Measurements from ENCODE around the gene NCSTN. TPM values are rescaled to one million over a fixed set of nuclear protein-coding genes. Genes with fewer than 3 reads are reported as not detected.

NCSTN gene
- total RNA-seq, 3 donors from 2014 or later: 52.0 to 61.7 (median 60.5) TPM

Other genes with a start within 250 kb of the NCSTN start
- gene IGSF8, start 244.8 kb upstream of the NCSTN start, total RNA-seq: 10 to 100 TPM; 30.5 to 45.7 (median 43.1) TPM
- gene ATP1A2, start 227.6 kb upstream of the NCSTN start, total RNA-seq: not detected
- not detected for gene ATP1A4, start 191.8 kb upstream of the NCSTN start, total RNA-seq
- not detected for gene CASQ1, start 152.8 kb upstream of the NCSTN start, total RNA-seq
- gene PEA15, start 138.0 kb upstream of the NCSTN start, total RNA-seq: 10 to 100 TPM; 83.2 to 99.6 (median 83.7) TPM
- 10 to 100 TPM; 64.4 to 68.4 (median 65.0) TPM for gene DCAF8, start 80.8 kb upstream of the NCSTN start, total RNA-seq
- gene PEX19, start 58.2 kb upstream of the NCSTN start, total RNA-seq: 10 to 100 TPM; 55.1 to 64.3 (median 57.9) TPM
- 100 to 1,000 TPM; 116 to 144 (median 121) TPM for gene COPA, start 133 bp upstream of the NCSTN start, total RNA-seq
- under 1 TPM; 0.30 to 0.45 (median 0.33) TPM for gene NHLH1, start 23.7 kb downstream of the NCSTN start, total RNA-seq
- under 1 TPM; 0.08 TPM for gene VANGL2, start 57.2 kb downstream of the NCSTN start, total RNA-seq
- 10 to 100 TPM; 19.4 to 26.6 (median 19.6) TPM for gene SLAMF6, start 179.9 kb downstream of the NCSTN start, total RNA-seq
- gene CD84, start 236.1 kb downstream of the NCSTN start, total RNA-seq: 10 to 100 TPM in 1 of 3 donors, 1 to 10 TPM in 2; 7.0 to 14.7 (median 7.7) TPM

All from activated T-cell treated with anti-CD3 and anti-CD28 coated beads, Interleukin-2, amount 50 U/mL, for 4 hours (primary cell).